Stomach smooth muscle (tissue), 2 donors: ENCODE results near the gene RIMS1.

ENCODE experiments used
- H3K27ac ChIP-seq: one replicate; pipeline ENCODE4 v1.7.0; 2013; ENCODE audit warnings: mild to moderate bottlenecking, low read length, inconsistent platforms
- H3K27me3 ChIP-seq, 2 donors: one replicate each; pipeline ENCODE4 v1.7.0; 2013; ENCODE audit warnings: low read length in 2 of 2; ENCODE audit not compliant: insufficient read depth in 2 of 2, control insufficient read depth in 1 of 2
- H3K36me3 ChIP-seq, 2 donors: one replicate each; pipeline ENCODE4 v1.7.0; 2013; ENCODE audit warnings: low read length in 2 of 2; ENCODE audit not compliant: control insufficient read depth in 2 of 2, insufficient read depth in 2 of 2
- H3K4me1 ChIP-seq: one replicate; pipeline ENCODE4 v1.7.0; 2013; ENCODE audit warnings: low read length; ENCODE audit not compliant: control insufficient read depth, insufficient read depth
- H3K4me3 ChIP-seq, 2 donors: one replicate each; pipeline ENCODE4 v1.7.0; 2013; ENCODE audit warnings: low read length in 2 of 2
- H3K9ac ChIP-seq, 2 donors: one replicate each; pipeline ENCODE4 v1.7.0; 2013; ENCODE audit warnings: low read length in 2 of 2, mild to moderate bottlenecking in 1 of 2
- H3K9me3 ChIP-seq, 2 donors: one replicate each; pipeline ENCODE4 v1.7.0; 2013; ENCODE audit warnings: low read length in 2 of 2; ENCODE audit not compliant: control insufficient read depth in 2 of 2
- donor health status: healthy.
- donor health status: Pancreatic carcinoma.

The RIMS1 gene

GRCh38 chr6:72367439-72367838 lies 481.1 kb downstream of the RIMS1 start:
- Histone ChIP-seq H3K27ac (no peak overlapping the region), H3K9ac (no peak overlapping the region), H3K36me3 (no peaks in the 10 kb centered on the region), H3K27me3 (no peaks in the 10 kb centered on the region), H3K4me3 (no peak overlapping the region), H3K4me1 (no peaks in the 10 kb centered on the region), H3K9me3 (no peaks in the 10 kb centered on the region)

- no peaks in the 10 kb centered on the region for H3K27me3 ChIP-seq
- H3K4me1 ChIP-seq, result no peaks in the 10 kb centered on the region
- H3K27ac ChIP-seq, result no peak overlapping the region
- H3K9me3 ChIP-seq, result no peaks in the 10 kb centered on the region
- H3K4me3 ChIP-seq, result no peak overlapping the region
- no peaks in the 10 kb centered on the region for H3K36me3 ChIP-seq
- no peak overlapping the region for H3K9ac ChIP-seq
These were observed 485.1 kb downstream of the RIMS1 start for GRCh38 chr6:72371473-72371872.

- Histone ChIP-seq H3K9ac (no peak overlapping the region), H3K36me3 (no peaks in the 10 kb centered on the region), H3K4me1 (no peaks in the 10 kb centered on the region), H3K9me3 (no peaks in the 10 kb centered on the region), H3K27me3 (no peaks in the 10 kb centered on the region), H3K4me3 (no peak overlapping the region), H3K27ac (no peak overlapping the region)
These were observed 487.8 kb downstream of the RIMS1 start for GRCh38 chr6:72374172-72374571.

- H3K9ac ChIP-seq, result no peak overlapping the region
- no peaks in the 10 kb centered on the region for H3K4me1 ChIP-seq
- no peak overlapping the region for H3K27ac ChIP-seq
- no peaks in the 10 kb centered on the region for H3K27me3 ChIP-seq
- no peak overlapping the region for H3K4me3 ChIP-seq
- H3K9me3 ChIP-seq, result no peaks in the 10 kb centered on the region
- no peaks in the 10 kb centered on the region for H3K36me3 ChIP-seq
These were observed 488.5 kb downstream of the RIMS1 start for GRCh38 chr6:72374857-72375256.

GRCh38 chr6:72376736-72377135 lies 490.4 kb downstream of the RIMS1 start:
- Histone ChIP-seq H3K9ac (no peak overlapping the region), H3K4me1 (no peaks in the 10 kb centered on the region), H3K27ac (no peak overlapping the region), H3K27me3 (no peaks in the 10 kb centered on the region), H3K36me3 (no peaks in the 10 kb centered on the region), H3K4me3 (no peak overlapping the region), H3K9me3 (no peaks in the 10 kb centered on the region)

GRCh38 chr6:72381076-72381475 lies 494.7 kb downstream of the RIMS1 start:
- no peaks in the 10 kb centered on the region for H3K4me1 ChIP-seq
- H3K36me3 ChIP-seq, result no peaks in the 10 kb centered on the region
- H3K27ac ChIP-seq, result no peak overlapping the region
- no peak overlapping the region for H3K4me3 ChIP-seq
- no peaks in the 10 kb centered on the region for H3K9me3 ChIP-seq
- H3K27me3 ChIP-seq, result no peaks in the 10 kb centered on the region
- no peak overlapping the region for H3K9ac ChIP-seq

GRCh38 chr6:72382602-72383529 lies 496.5 kb downstream of the RIMS1 start:
- no peaks in the 10 kb centered on the region for H3K9me3 ChIP-seq
- no peak overlapping the region for H3K9ac ChIP-seq
- no peaks in the 10 kb centered on the region for H3K4me1 ChIP-seq
- H3K27ac ChIP-seq, result no peak overlapping the region
- no peaks in the 10 kb centered on the region for H3K27me3 ChIP-seq
- H3K36me3 ChIP-seq, result no peaks in the 10 kb centered on the region
- H3K4me3 ChIP-seq, result no peak overlapping the region

GRCh38 chr6:72386324-72386723 lies 500.0 kb downstream of the RIMS1 start:
- no peaks in the 10 kb centered on the region for H3K9me3 ChIP-seq
- H3K27me3 ChIP-seq, result no peaks in the 10 kb centered on the region
- no peaks in the 10 kb centered on the region for H3K4me1 ChIP-seq
- H3K4me3 ChIP-seq, result no peak overlapping the region
- H3K36me3 ChIP-seq, result no peaks in the 10 kb centered on the region
- H3K27ac ChIP-seq, result no peak overlapping the region
- H3K9ac ChIP-seq, result no peak overlapping the region

GRCh38 chr6:72389698-72390097 lies 503.3 kb downstream of the RIMS1 start:
- H3K4me3 ChIP-seq, result no peak overlapping the region
- no peaks in the 10 kb centered on the region for H3K9me3 ChIP-seq
- H3K36me3 ChIP-seq, result no peaks in the 10 kb centered on the region
- H3K4me1 ChIP-seq, result no peaks in the 10 kb centered on the region
- no peaks in the 10 kb centered on the region for H3K27me3 ChIP-seq
- H3K9ac ChIP-seq, result no peak overlapping the region
- no peak overlapping the region for H3K27ac ChIP-seq

- Histone ChIP-seq H3K27ac (no peak overlapping the region), H3K9me3 (no peaks in the 10 kb centered on the region), H3K4me1 (no peaks in the 10 kb centered on the region), H3K36me3 (no peaks in the 10 kb centered on the region), H3K27me3 (no peaks in the 10 kb centered on the region), H3K9ac (no peak overlapping the region), H3K4me3 (no peak overlapping the region)
These were observed 504.2 kb downstream of the RIMS1 start for GRCh38 chr6:72390548-72390947.

- H3K27me3 ChIP-seq, result no peaks in the 10 kb centered on the region
- no peaks in the 10 kb centered on the region for H3K36me3 ChIP-seq
- no peaks in the 10 kb centered on the region for H3K4me1 ChIP-seq
- H3K9ac ChIP-seq, result no peak overlapping the region
- no peak overlapping the region for H3K27ac ChIP-seq
- no peak overlapping the region for H3K4me3 ChIP-seq
- no peaks in the 10 kb centered on the region for H3K9me3 ChIP-seq
These were observed 515.5 kb downstream of the RIMS1 start for GRCh38 chr6:72401865-72402264.
